ENCODE data around the gene FAM161A.

GRCh38 chr2:61775956-61776570 is 77.8 kb downstream of the FAM161A start:
- TF ChIP-seq CTCF (IDR thresholded peaks at IDR 0.05; ENCODE audit: low read length) (no peak), EZH2phosphoT487 (IDR thresholded peaks at IDR 0.05; ENCODE audit: low read length) (no peak), EZH2 (optimal IDR thresholded peaks at IDR 0.05; ENCODE audit: low read depth, low read length) (no peak)
